Stimulated activated naive CD8-positive, alpha-beta T cell treated with anti-CD3 and anti-CD28 coated beads, Interleukin-15, Interleukin-2, amounts not matched to agents 100 ng/mL and 50 ng/mL, for 24 hours (primary cell): Measurements from ENCODE around the gene TH.
"Not testable (repeated sequence)": the region's sequence is repeated elsewhere in the genome, so short reads cannot be mapped to it uniquely, and the experiment has no call there.

ENCODE experiments used
- H3K27ac Mint-ChIP-seq: one replicate; pipeline ENCODE4 v1.8.0; 2021; ENCODE audit warnings: mild to moderate bottlenecking, mixed read lengths
- H3K27me3 Mint-ChIP-seq: one replicate; pipeline ENCODE4 v1.8.0; 2021; ENCODE audit warnings: mixed read lengths
- H3K36me3 Mint-ChIP-seq: one replicate; pipeline ENCODE4 v1.8.0; 2021; ENCODE audit warnings: low read depth, mixed read lengths
- H3K4me1 Mint-ChIP-seq: one replicate; pipeline ENCODE4 v1.8.0; 2021; ENCODE audit warnings: low read depth, mixed read lengths
- H3K4me3 Mint-ChIP-seq: one replicate; pipeline ENCODE4 v1.8.0; 2021; ENCODE audit warnings: mild to moderate bottlenecking, mixed read lengths
- H3K9me3 Mint-ChIP-seq: one replicate; pipeline ENCODE4 v1.8.0; 2021; ENCODE audit warnings: mixed read lengths

The TH gene

DNA sequence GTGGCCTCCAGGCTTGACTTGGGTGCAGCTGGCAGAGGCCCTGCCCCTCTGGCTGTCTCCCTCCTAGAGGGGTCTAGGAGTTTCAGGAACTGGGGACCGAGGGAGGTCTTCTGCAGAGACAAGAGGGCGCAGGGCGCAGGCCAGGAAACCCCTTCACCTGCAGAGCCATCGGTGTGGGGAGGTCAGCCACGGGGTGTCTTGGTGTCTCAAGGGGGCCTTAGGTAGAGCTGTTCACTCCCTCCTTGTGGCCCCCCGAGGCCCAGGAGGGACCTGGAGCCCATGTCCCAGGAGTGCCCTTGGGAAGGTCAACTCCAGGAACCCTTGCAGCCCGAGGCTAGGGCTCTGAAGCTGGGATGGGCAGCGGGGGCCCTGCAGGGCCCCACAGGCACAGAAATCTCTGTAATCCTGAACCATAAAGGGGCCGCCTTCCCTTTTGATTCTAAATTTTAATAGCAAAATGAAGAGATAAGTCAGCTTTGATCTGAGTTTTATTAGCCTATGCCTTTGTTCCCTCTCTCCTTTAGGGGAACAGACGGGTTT, 31.4 kb upstream of the TH start:
- no peak overlapping the region for H3K4me3 Mint-ChIP-seq
- no peaks in the 10 kb centered on the region for H3K27me3 Mint-ChIP-seq
- H3K4me1 Mint-ChIP-seq, result no peaks in the 10 kb centered on the region
- no peaks in the 10 kb centered on the region for H3K36me3 Mint-ChIP-seq
- no peak overlapping the region for H3K27ac Mint-ChIP-seq
- no peaks in the 10 kb centered on the region for H3K9me3 Mint-ChIP-seq

DNA sequence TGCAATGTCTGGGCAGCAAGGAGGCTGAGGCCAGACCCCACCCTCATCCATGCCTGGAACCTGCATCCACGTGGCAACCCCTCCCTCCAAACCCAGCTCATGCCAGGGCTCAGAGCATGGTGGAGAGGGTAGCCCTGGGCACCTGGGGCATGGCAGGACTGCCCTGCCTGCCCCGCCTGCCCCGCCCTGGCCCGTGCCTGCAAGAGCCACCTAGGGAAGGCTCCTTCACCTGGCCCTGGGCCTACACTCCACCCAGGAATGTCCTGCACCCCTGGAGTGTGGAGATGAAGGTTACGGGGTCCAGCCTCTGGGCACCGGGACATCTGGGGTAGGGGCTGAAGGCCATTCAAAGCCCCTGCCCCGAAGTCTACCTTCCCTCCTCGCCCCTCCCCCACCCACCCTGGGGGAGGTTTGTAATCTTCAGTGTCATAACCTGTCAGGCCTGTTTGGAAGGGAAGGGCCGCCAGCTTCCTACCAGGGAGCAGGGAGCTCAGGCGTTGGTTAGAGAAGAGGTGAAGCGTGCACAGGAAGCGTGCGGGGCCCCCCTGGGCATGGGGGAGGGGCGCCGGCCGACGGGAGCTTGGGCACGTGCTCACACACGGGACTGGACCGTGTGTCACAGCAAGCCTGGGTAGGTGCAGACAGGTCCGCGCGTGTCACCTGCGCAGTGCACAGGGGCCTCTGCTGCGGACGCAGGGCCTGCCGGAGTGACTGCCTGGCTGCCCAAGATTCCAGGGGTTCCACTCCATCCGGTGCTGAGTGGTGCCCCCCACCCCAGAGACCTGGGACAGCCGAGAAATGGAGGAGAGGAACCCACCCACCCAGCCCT, 30.7 kb upstream of the TH start:
- no peaks in the 10 kb centered on the region for H3K9me3 Mint-ChIP-seq
- no peak overlapping the region for H3K27ac Mint-ChIP-seq
- H3K4me1 Mint-ChIP-seq, result no peaks in the 10 kb centered on the region
- no peaks in the 10 kb centered on the region for H3K36me3 Mint-ChIP-seq
- no peaks in the 10 kb centered on the region for H3K27me3 Mint-ChIP-seq
- no peak overlapping the region for H3K4me3 Mint-ChIP-seq

DNA sequence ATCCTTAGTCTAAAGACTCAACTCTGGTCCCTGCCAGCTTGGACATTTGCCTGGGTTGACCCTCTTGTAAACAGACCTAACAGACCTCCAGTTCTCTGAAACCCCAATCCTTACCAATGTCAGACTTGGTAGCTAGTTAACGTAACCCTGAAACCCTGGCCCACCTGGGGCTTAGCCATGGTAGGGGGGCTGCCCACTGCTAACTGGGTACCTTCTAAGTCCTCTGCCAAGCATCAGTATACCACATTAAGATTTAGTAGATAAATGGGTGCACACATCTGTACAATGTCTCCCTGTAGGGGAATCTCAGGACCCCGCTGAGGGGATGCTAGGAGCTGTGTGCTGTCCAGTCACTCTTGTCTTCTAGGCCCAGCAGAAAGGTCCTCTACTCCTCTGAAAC, 29.9 kb upstream of the TH start:
- Mint-ChIP-seq H3K4me3 (no peak overlapping the region), H3K27me3 (peaks cover 6% of the 10 kb centered on the region), H3K27ac (no peak overlapping the region), H3K4me1 (no peaks in the 10 kb centered on the region), H3K36me3 (no peaks in the 10 kb centered on the region), H3K9me3 (no peaks in the 10 kb centered on the region)

DNA sequence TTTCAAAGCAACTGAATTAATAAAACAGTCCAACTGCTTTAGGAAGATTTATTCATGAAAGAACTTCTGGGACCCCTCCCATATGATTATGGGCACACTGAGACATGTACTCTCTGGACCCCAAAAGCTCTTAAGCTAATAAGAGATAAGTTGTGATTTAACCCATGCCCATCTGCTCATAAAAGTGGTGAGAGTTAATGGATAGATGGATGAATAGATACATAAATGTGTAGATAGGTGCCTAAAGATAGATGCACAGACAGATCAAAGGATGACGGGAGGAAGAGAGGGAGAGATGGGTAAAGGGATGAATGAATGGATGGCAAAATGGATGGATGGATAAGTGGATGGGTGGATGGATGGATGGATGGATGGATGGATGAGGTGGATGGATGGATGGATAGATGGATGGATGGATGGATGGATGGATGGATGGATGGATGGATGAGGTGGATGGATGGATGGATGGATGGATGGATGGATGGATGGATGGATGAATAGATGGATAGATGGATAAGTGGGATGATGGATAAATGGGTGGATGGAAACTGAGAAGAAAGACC, 29.4 kb upstream of the TH start:
- peaks cover 11% of the 10 kb centered on the region for H3K27me3 Mint-ChIP-seq
- no peaks in the 10 kb centered on the region for H3K4me1 Mint-ChIP-seq
- no peak overlapping the region for H3K4me3 Mint-ChIP-seq
- no peaks in the 10 kb centered on the region for H3K36me3 Mint-ChIP-seq
- H3K27ac Mint-ChIP-seq, result no peak overlapping the region
- no peaks in the 10 kb centered on the region for H3K9me3 Mint-ChIP-seq

DNA sequence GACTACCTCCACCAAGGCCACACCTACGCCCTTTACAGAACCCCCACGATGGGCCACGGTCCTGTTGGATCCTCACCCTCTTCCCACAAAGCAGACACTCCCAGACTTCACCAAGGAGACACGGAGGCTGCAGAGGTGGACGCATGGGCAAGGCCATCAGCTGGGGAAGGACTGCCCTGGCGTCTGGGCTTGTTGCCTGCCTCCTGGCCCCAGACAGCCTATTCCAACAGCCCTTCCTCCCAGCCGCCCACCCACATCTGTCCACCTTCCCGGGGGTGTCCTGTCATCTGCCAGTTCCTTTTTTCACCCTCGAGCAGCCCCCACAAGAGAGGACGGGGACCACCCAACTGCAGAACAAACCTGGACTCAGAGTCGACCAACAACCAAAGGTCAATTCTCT, 28.9 kb upstream of the TH start:
- no peaks in the 10 kb centered on the region for H3K36me3 Mint-ChIP-seq
- no peak overlapping the region for H3K4me3 Mint-ChIP-seq
- no peak overlapping the region for H3K27ac Mint-ChIP-seq
- H3K9me3 Mint-ChIP-seq, result no peaks in the 10 kb centered on the region
- H3K4me1 Mint-ChIP-seq, result no peaks in the 10 kb centered on the region
- peaks cover 12% of the 10 kb centered on the region for H3K27me3 Mint-ChIP-seq

DNA sequence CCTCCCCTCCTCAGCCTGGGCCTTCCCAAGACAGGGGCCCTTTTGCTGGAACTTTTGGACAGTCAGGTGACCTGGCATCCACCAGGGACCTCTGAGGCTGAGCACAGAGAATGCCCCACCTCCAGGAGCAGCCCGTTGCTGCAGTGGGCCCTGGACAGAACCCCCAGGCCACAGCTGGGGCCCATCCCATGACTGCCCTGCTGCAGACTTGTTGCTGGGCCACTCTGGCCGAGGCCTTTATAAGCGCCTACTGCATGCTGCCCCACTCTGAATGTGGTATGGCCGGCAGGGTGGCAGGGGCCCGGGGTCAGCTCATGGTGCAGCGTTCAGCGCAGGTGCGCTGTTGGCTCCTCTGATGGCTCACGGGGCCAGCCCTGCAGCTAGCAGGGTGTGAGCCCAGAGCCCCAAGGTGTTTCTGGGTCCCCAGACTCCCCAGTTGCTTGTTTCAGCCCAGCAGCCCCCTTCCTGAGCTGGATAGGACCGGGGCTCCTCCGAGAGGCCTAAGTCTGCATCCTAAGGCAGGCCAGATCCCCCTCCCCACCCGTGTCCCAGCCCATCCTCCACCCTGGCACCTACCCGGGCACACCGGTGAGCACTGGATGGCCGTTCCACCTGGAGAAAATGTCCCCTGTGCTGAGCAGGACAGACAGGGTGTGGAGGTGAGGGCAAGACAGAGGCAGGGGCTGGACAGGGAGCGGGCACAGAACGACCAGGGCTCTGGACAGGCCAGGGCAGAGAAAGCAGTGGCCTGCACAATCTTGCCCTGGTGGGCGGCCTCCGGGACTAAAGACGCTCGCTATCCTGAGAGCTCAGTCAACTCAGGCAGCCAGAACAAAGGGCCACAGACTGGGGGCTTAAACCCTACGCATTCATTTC, 28.1 kb upstream of the TH start:
- no peaks in the 10 kb centered on the region for H3K36me3 Mint-ChIP-seq

DNA sequence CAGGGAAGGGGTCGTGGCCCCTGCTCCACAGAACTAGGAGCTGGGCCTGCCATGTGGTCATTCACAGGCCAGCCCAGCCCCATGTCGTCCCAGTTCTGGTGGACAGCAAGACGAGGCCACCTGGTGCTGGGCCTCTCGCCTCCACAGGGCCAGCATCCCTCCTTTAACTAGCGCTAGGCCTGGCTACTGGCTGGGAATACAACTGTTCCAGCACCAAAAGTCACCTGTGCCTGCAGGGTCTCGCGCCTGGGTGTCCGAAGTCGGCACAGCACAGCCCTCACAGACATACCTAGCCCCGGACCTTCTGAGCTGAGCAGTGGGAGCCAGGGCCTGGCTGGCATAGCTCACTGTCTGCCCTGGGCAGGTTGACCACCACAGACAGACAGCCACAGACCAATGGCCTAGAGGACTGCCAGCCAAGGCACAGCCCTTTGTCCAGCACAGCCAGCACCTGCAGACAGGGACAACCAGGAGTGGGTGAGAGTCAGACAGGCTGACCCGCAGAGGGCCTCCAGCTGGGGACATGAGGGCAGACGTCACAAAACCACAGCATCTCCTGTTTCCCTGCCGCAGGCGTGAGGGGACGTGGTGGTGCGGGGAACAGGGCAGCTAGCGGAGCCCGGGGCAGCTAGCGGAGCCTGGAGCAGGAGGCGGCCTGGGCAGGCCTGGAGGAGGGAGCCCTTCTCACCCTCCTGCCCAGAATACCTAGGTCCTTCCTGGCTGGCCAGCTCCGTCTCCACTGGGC, 27.2 kb upstream of the TH start:
- Mint-ChIP-seq H3K4me1 (no peaks in the 10 kb centered on the region), H3K36me3 (no peaks in the 10 kb centered on the region), H3K27ac (no peak overlapping the region), H3K27me3 (peaks cover 12% of the 10 kb centered on the region), H3K4me3 (no peak overlapping the region), H3K9me3 (no peaks in the 10 kb centered on the region)

More for the DNA sequence above, 28.1 kb upstream of the TH start:
- Mint-ChIP-seq H3K4me1 (no peaks in the 10 kb centered on the region), H3K9me3 (no peaks in the 10 kb centered on the region), H3K4me3 (no peak overlapping the region), H3K27ac (no peak overlapping the region), H3K27me3 (peaks cover 12% of the 10 kb centered on the region)

DNA sequence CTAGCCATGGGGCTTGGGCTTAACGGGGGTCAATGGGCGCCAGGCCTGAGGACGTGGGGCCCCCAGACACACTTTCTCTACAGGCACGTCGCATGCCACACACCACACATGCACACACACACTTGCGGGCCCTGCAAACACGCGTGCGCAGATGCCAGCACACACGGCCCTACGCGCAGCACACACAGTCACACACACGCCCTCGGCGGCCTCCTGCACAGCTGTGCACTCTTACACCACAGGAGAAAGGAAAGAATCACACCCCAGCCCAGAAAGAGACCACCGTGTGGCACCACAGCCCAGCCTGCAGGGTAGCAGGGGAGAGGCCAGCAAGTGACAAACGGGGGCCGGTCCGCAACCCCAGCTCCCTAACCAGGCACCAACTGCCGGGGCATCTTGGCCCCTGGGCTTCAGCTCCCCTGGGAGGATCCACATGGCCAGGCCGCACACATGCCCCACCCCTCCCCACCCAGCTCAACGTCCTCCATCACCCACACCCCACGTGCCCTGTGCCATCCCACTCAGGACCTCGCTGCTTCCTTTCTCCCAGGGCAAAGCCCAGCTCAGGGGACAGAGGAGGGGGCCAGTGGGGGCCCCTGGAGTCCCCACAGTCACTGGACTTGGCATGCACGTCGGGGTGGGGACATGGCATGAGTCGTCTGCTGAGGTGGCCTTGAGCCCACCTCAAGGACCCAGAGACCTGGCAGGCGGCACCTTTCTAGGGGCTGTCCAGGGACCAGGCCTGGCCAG, 26.3 kb upstream of the TH start:
- no peaks in the 10 kb centered on the region for H3K9me3 Mint-ChIP-seq
- H3K4me3 Mint-ChIP-seq, result no peak overlapping the region
- H3K27me3 Mint-ChIP-seq, result peaks cover 12% of the 10 kb centered on the region
- H3K4me1 Mint-ChIP-seq, result no peaks in the 10 kb centered on the region
- no peaks in the 10 kb centered on the region for H3K36me3 Mint-ChIP-seq
- no peak overlapping the region for H3K27ac Mint-ChIP-seq

DNA sequence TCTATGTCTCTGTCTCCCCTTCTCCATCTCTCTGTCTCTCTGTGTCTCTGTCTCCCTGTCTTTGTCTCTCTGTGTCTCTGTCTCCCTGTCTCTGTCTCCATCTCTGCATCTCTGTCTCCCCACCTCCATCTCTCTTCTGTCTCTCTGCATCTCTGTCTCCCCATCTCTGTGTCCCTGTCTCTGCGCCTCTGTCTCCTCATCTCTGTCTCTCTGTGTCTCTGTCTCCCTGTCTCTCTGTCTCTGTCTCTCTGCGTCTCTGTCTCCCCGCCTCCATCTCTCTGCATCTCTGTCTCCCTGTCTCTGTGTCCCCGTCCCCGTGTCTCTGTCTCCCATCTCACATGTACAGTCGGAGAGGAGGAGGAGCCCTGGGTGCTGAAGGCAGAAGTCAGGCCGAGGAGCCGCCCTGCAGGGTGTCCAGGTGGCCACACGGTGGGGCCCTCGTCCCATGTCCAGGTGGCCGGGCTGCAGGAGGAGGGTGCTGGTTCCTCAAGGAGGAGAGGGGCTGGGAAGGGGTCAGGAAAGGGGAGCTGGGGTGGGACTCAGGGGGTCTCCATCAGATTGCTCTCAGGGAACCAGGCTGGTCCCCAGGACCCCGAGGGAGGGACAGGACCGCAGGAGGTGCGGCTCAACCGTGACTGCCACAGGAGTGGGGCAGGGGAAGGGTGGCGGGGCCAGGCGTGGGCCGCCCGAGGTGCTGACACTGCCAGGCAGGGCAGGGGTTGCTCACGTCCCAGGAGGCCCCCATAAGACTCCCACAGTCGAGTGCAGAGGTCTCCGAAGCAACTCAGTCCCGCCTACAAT, 25.6 kb upstream of the TH start:
- Mint-ChIP-seq H3K9me3 (no peaks in the 10 kb centered on the region), H3K4me1 (no peaks in the 10 kb centered on the region), H3K27me3 (peaks cover 12% of the 10 kb centered on the region), H3K27ac (no peak overlapping the region), H3K36me3 (no peaks in the 10 kb centered on the region), H3K4me3 (no peak overlapping the region)

DNA sequence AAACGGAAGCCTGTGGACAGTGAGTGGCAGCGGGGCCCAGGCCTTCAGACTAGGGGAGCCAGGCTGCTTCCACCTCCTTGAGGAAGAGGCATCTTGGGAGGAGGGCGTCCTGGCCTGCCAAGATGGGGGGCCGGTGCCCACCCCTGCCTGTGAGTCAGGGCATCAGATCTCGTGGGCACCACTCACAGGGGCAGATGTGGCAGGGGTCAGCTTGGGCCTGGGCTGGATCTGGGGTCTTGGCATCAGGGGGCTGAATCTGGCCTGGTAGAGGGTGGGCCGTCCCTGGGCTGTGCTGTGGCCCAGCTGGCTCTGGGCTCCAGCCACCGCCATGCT, 24.1 kb upstream of the TH start:
- H3K9me3 Mint-ChIP-seq, result no peaks in the 10 kb centered on the region
- peaks cover 13% of the 10 kb centered on the region for H3K27me3 Mint-ChIP-seq
- H3K36me3 Mint-ChIP-seq, result no peaks in the 10 kb centered on the region
- H3K4me1 Mint-ChIP-seq, result no peaks in the 10 kb centered on the region
- H3K27ac Mint-ChIP-seq, result no peak overlapping the region
- H3K4me3 Mint-ChIP-seq, result no peak overlapping the region

DNA sequence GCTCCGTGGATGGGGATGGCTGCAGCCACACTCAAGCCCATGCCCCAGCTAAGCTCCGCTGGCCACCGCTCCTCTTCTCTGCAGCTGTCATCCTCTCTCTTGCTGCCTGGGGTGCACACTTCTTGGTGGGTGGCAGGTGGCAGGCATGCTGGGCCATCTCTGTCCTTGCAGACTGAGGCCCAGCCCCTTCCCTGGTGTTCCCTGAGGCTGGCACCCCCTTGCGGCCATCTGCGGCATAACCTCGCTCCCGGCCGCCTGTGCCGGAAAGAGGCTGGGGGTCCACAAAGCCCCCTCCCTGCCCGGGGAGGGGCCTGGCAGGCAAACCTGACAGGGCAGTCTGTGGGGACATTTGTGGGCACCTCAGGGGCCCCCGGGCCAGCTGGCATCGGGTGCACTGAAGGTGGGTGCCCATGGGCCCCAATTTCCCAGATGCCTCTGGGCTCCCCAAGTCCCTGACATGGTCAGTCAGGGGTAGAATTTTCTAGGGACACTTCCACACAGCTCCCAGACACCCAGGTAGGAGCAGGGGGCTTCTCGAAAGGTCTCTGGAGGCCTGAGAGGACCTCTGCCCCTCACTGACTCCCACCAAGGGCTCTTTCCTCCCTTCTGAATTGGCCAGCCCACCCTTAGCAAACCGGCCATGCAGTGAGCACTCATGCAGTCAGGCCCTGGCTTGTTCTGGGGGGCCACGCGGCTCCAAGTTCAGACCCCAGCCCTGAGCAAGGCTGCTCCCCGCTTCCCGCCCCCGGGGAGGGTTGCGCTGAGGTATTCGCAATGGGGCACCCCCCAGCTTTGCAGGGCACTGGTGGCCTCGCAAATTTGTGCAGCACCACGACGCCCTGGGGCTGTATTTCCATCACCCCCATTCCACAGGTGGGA, 23.5 kb upstream of the TH start:
- H3K4me3 Mint-ChIP-seq, result no peak overlapping the region
- H3K4me1 Mint-ChIP-seq, result no peaks in the 10 kb centered on the region
- no peaks in the 10 kb centered on the region for H3K36me3 Mint-ChIP-seq
- no peak overlapping the region for H3K27ac Mint-ChIP-seq
- H3K27me3 Mint-ChIP-seq, result peaks cover 16% of the 10 kb centered on the region
- H3K9me3 Mint-ChIP-seq, result no peaks in the 10 kb centered on the region

DNA sequence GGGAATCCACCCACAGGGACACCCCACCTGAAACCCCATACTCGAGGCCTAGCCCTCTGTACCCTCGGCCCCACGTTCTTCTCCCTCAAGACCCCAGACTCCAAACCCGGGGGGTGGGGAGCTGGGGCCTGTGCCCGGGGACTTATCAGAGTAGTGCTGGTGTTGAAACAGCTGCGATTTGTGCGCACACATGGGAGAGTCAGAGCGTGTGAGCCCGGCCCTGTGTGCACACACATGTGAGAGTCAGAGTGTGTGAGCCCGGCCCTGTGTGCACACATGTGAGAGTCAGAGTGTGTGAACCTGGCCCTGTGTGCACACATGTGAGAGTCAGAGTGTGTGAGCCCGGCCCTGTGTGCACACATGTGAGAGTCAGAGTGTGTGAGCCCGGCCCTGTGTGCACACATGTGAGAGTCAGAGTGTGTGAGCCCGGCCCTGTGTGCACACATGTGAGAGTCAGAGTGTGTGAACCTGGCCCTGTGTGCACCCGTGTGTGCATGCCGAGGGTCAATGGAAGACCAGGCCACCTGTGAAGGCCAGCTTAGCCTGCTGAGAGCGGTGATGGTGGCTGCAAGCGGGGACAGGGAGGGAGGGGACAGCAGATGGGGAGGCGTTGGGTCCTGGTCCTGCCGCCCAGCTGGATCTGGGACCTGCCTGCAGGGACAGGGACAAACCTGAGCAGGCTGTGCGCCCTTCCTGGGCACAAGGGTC, 22.4 kb upstream of the TH start:
- not testable (repeated sequence) for H3K27ac Mint-ChIP-seq, H3K4me3 Mint-ChIP-seq, H3K4me1 Mint-ChIP-seq, H3K36me3 Mint-ChIP-seq, H3K9me3 Mint-ChIP-seq
- H3K27me3 Mint-ChIP-seq, result peaks cover 16% of the 10 kb centered on the region
